NOMO-1 (cell line): ENCODE results near the gene SEMA6D.

Experiments
- DNase-seq, 2 experiments: peaks; one replicate each; lab custom pipeline; 2025; ENCODE audit not compliant: unreplicated experiment in 2 of 2; lab: John Stamatoyannopoulos, UW

SEMA6D gene

GRCh38 chr15:47741907-47742306 is 24.6 kb downstream of the SEMA6D start:
- no peak for DNase-seq

GRCh38 chr15:47742334-47742733 is 25.0 kb downstream of the SEMA6D start:
- DNase-seq, result no peak

- DNase-seq, result no peak
Observed at GRCh38 chr15:47742742-47743141, 25.4 kb downstream of the SEMA6D start.

- no peak for DNase-seq
Observed at GRCh38 chr15:47743385-47743784, 26.1 kb downstream of the SEMA6D start.

- no peak for DNase-seq
Observed at GRCh38 chr15:47743886-47744285, 26.6 kb downstream of the SEMA6D start.

- no peak for DNase-seq
Observed at GRCh38 chr15:47744496-47744895, 27.2 kb downstream of the SEMA6D start.

GRCh38 chr15:47744973-47745372 is 27.7 kb downstream of the SEMA6D start:
- no peak for DNase-seq

GRCh38 chr15:47746516-47746915 is 29.2 kb downstream of the SEMA6D start:
- DNase-seq, result no peak

- DNase-seq, result no peak
Observed at GRCh38 chr15:47750030-47750739, 32.9 kb downstream of the SEMA6D start.

- no peak for DNase-seq
Observed at GRCh38 chr15:47750740-47751262, 33.5 kb downstream of the SEMA6D start.

GRCh38 chr15:47753591-47753990 is 36.3 kb downstream of the SEMA6D start:
- DNase-seq, result no peak

GRCh38 chr15:47754312-47754711 is 37.0 kb downstream of the SEMA6D start:
- DNase-seq, result no peak

GRCh38 chr15:47755941-47756340 is 38.6 kb downstream of the SEMA6D start:
- DNase-seq, result no peak

- no peak for DNase-seq
Observed at GRCh38 chr15:47756872-47757271, 39.6 kb downstream of the SEMA6D start.

- no peak for DNase-seq
Observed at GRCh38 chr15:47757331-47757730, 40.0 kb downstream of the SEMA6D start.

GRCh38 chr15:47762621-47763020 is 45.3 kb downstream of the SEMA6D start:
- DNase-seq, result no peak

GRCh38 chr15:47764666-47765065 is 47.4 kb downstream of the SEMA6D start:
- no peak for DNase-seq

GRCh38 chr15:47766406-47766805 is 49.1 kb downstream of the SEMA6D start:
- no peak for DNase-seq

GRCh38 chr15:47767035-47767434 is 49.7 kb downstream of the SEMA6D start:
- DNase-seq, result no peak

- no peak for DNase-seq
Observed at GRCh38 chr15:47768735-47769134, 51.4 kb downstream of the SEMA6D start.

- DNase-seq, result no peak
Observed at GRCh38 chr15:47769166-47769565, 51.9 kb downstream of the SEMA6D start.

- DNase-seq, result no peak
Observed at GRCh38 chr15:47773143-47773542, 55.8 kb downstream of the SEMA6D start.

- DNase-seq, result no peak
Observed at GRCh38 chr15:47778263-47778770, 61.0 kb downstream of the SEMA6D start.
